NCI-H748 (cell line): ENCODE data around the gene GJB3.
"Not testable (repeated sequence)": the region's sequence is repeated elsewhere in the genome, so short reads cannot be mapped to it uniquely, and the experiment has no call there.

Experiments used
- DNase-seq: peaks from one replicate; lab custom pipeline; 2025; ENCODE audit not compliant: unreplicated experiment; lab: John Stamatoyannopoulos, UW

GJB3 gene

GRCh38 chr1:34759503-34760357, 21.3 kb upstream of the GJB3 start, which contains the start of gene GJB4:
Gene GJB4 (plus strand): TSS chr1:34759740. CDS start chr1:34761255, 1,515 bp downstream.
- DNase-seq, result no peak

- no peak for DNase-seq
Measured at GRCh38 chr1:34761176-34761761, 19.7 kb upstream of the GJB3 start.

DNA sequence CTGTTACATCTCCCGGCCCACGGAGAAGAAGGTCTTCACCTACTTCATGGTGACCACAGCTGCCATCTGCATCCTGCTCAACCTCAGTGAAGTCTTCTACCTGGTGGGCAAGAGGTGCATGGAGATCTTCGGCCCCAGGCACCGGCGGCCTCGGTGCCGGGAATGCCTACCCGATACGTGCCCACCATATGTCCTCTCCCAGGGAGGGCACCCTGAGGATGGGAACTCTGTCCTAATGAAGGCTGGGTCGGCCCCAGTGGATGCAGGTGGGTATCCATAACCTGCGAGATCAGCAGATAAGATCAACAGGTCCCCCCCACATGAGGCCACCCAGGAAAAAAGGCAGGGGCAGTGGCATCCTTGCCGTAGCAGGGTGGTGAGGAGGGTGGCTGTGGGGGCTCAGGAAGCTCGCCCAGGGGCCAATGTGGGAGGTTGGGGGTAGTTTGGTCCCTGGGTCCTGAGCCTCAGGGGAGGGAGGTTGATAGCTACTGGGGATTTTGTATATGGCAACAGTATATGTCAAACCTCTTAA, 19.2 kb upstream of the GJB3 start:
- no peak for DNase-seq

- DNase-seq, result no peak
Measured at GRCh38 chr1:34762474-34763141, 18.4 kb upstream of the GJB3 start.

GRCh38 chr1:34763142-34763781, 17.8 kb upstream of the GJB3 start:
- DNase-seq, result no peak

DNA sequence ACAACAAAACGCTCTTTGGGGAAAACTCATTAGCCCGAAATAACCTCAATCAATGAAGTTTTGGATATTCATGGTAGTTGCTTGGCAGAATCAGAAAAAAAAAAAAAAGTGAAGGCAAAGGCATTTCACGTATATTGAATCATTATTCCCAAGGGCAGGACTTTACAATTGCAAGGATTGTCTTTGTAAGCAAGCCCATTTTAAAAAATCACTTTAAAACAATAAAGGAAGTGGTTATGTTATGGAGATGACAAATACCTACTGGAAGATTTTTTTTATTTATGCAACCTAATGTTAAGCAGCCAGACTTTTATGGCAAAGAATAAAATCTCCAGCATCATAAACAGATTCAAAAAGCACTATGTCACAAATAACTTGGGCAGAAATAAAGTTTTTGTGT, 12.2 kb upstream of the GJB3 start:
- DNase-seq, result no peak

GRCh38 chr1:34770891-34771504, 10.0 kb upstream of the GJB3 start:
- DNase-seq, result no peak

GRCh38 chr1:34771573-34772371, 9.2 kb upstream of the GJB3 start:
- DNase-seq, result no peak

GRCh38 chr1:34773114-34773513, 7.9 kb upstream of the GJB3 start:
- not testable (repeated sequence) for DNase-seq

- DNase-seq, result no peak
Measured at GRCh38 chr1:34774957-34775356, 6.1 kb upstream of the GJB3 start.

DNA sequence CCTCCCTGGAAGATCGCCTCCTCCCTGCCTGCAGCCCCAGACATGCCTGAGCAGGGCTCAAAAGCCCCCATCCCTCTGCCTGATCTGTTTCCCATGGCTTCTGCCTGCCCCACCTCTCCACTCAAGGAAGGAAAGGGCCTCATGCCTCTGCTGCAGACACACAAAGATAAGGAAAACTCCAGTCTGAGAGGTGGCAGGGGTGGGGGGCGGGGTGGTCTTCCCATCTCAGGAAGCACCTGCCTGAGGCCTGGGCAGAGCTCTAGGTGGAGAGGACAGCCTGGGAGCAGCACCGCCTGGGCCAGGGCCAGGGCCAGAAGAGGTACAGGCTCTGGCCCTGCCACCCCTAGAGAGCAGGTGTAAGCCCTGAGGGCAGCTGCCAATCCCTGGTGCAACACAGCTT, 4.1 kb upstream of the GJB3 start:
- no peak for DNase-seq

- no peak for DNase-seq
Measured at GRCh38 chr1:34777519-34778321, 3.3 kb upstream of the GJB3 start.

- DNase-seq, result no peak
Measured at GRCh38 chr1:34778381-34778780, 2.6 kb upstream of the GJB3 start.

- DNase-seq, result no peak
Measured at GRCh38 chr1:34779005-34779404, 2.0 kb upstream of the GJB3 start.

DNA sequence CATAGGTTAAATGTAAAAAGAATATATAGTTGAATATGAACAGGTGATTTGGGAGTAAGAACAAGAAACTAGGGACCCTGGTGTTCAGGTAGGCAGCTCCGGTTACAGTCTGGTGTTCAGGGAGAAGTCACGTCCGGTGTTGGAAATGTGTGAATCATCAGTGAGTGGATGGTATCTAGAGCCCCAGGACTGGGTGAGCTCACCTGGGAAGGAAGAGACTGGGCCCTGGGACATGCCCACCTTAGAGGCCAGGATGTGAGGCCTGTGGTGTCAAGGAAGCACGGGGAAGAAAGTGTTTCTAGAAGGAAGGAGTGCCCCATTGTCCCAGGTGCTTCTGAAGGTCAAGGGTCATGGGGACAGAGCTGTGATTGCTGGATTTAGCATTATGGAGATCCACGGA, 1.5 kb upstream of the GJB3 start:
- no peak for DNase-seq

DNA sequence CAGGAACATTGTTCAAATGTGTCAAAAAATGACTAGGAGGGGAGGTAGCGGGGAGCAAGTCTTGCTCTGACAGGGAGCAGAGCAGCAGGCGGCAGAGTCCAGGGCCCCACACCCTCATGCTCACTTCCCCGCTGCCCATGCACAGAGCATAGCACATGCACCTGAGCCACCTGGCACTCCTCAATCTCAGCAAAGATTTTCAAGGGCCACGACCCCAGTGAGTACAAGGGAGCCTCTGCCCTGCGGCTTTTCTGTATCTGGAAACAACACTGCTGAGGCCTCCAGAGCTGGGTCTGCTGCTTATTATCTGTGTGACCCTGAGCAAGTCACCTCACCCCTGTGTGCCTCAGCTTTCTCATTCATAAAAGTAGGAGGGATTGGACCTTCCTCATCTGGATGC, 1.1 kb upstream of the GJB3 start:
- no peak for DNase-seq

GRCh38 chr1:34780528-34780927, 486 bp upstream of the GJB3 start:
- DNase-seq, result no peak

GRCh38 chr1:34781844-34782391, 904 bp downstream of the GJB3 start:
- DNase-seq, result no peak

GRCh38 chr1:34784751-34785221, 3.8 kb downstream of the GJB3 start:
- DNase-seq, result no peak
